ENCODE data around the gene CACNA1G.

CACNA1G gene

GRCh38 chr17:50583641-50584040 lies 23.1 kb downstream of the CACNA1G start:
- Histone ChIP-seq H3K27me3 (ENCODE audit: insufficient read depth, low read length) (no peaks in the 10 kb centered on the region), H3K9me3 (ENCODE audit: low read length) (no peaks in the 10 kb centered on the region), H3K4me3 (ENCODE audit: low read length) (no peak overlapping the region), H3K36me3 (ENCODE audit: insufficient read depth, low read length) (no peaks in the 10 kb centered on the region), H3K4me1 (ENCODE audit: insufficient read depth, low read length) (peaks cover 10% of the 10 kb centered on the region), H2AFZ (ENCODE audit: low read depth, low read length) (no peak overlapping the region)

GRCh38 chr17:50584116-50584515 lies 23.6 kb downstream of the CACNA1G start:
- no peaks in the 10 kb centered on the region for H3K36me3 ChIP-seq (ENCODE audit: insufficient read depth, low read length)
- H3K4me1 ChIP-seq (ENCODE audit: insufficient read depth, low read length) = peaks cover 10% of the 10 kb centered on the region
- no peaks in the 10 kb centered on the region for H3K27me3 ChIP-seq (ENCODE audit: insufficient read depth, low read length)
- H2AFZ ChIP-seq (ENCODE audit: low read depth, low read length) = no peak overlapping the region
- no peaks in the 10 kb centered on the region for H3K9me3 ChIP-seq (ENCODE audit: low read length)
- H3K4me3 ChIP-seq (ENCODE audit: low read length) = no peak overlapping the region

- H2AFZ ChIP-seq (ENCODE audit: low read depth, low read length) = no peak overlapping the region
- no peak overlapping the region for H3K4me3 ChIP-seq (ENCODE audit: low read length)
- no peaks in the 10 kb centered on the region for H3K9me3 ChIP-seq (ENCODE audit: low read length)
- no peaks in the 10 kb centered on the region for H3K36me3 ChIP-seq (ENCODE audit: insufficient read depth, low read length)
- H3K4me1 ChIP-seq (ENCODE audit: insufficient read depth, low read length) = peaks cover 15% of the 10 kb centered on the region
- H3K27me3 ChIP-seq (ENCODE audit: insufficient read depth, low read length) = no peaks in the 10 kb centered on the region
Observed at GRCh38 chr17:50584749-50585148, 24.2 kb downstream of the CACNA1G start.

GRCh38 chr17:50585346-50585745 lies 24.8 kb downstream of the CACNA1G start:
- peaks cover 19% of the 10 kb centered on the region for H3K4me1 ChIP-seq (ENCODE audit: insufficient read depth, low read length)
- no peak overlapping the region for H3K4me3 ChIP-seq (ENCODE audit: low read length)
- no peaks in the 10 kb centered on the region for H3K36me3 ChIP-seq (ENCODE audit: insufficient read depth, low read length)
- H2AFZ ChIP-seq (ENCODE audit: low read depth, low read length) = no peak overlapping the region
- no peaks in the 10 kb centered on the region for H3K9me3 ChIP-seq (ENCODE audit: low read length)
- no peaks in the 10 kb centered on the region for H3K27me3 ChIP-seq (ENCODE audit: insufficient read depth, low read length)

GRCh38 chr17:50585891-50586290 lies 25.4 kb downstream of the CACNA1G start:
- Histone ChIP-seq H3K4me1 (ENCODE audit: insufficient read depth, low read length) (peaks cover 19% of the 10 kb centered on the region), H3K36me3 (ENCODE audit: insufficient read depth, low read length) (no peaks in the 10 kb centered on the region), H3K4me3 (ENCODE audit: low read length) (no peak overlapping the region), H2AFZ (ENCODE audit: low read depth, low read length) (no peak overlapping the region), H3K9me3 (ENCODE audit: low read length) (no peaks in the 10 kb centered on the region), H3K27me3 (ENCODE audit: insufficient read depth, low read length) (no peaks in the 10 kb centered on the region)

GRCh38 chr17:50586421-50587247 lies 26.1 kb downstream of the CACNA1G start:
- Histone ChIP-seq H3K9me3 (ENCODE audit: low read length) (no peaks in the 10 kb centered on the region), H3K4me3 (ENCODE audit: low read length) (no peak overlapping the region), H2AFZ (ENCODE audit: low read depth, low read length) (no peak overlapping the region), H3K36me3 (ENCODE audit: insufficient read depth, low read length) (no peaks in the 10 kb centered on the region), H3K27me3 (ENCODE audit: insufficient read depth, low read length) (no peaks in the 10 kb centered on the region), H3K4me1 (ENCODE audit: insufficient read depth, low read length) (peaks cover 19% of the 10 kb centered on the region)

GRCh38 chr17:50587571-50587970 lies 27.1 kb downstream of the CACNA1G start:
- H3K4me1 ChIP-seq (ENCODE audit: insufficient read depth, low read length) = peaks cover 24% of the 10 kb centered on the region
- no peaks in the 10 kb centered on the region for H3K36me3 ChIP-seq (ENCODE audit: insufficient read depth, low read length)
- H3K27me3 ChIP-seq (ENCODE audit: insufficient read depth, low read length) = no peaks in the 10 kb centered on the region
- no peak overlapping the region for H2AFZ ChIP-seq (ENCODE audit: low read depth, low read length)
- H3K9me3 ChIP-seq (ENCODE audit: low read length) = no peaks in the 10 kb centered on the region
- H3K4me3 ChIP-seq (ENCODE audit: low read length) = no peak overlapping the region

GRCh38 chr17:50588391-50589049 lies 28.0 kb downstream of the CACNA1G start:
- Histone ChIP-seq H3K4me1 (ENCODE audit: insufficient read depth, low read length) (peaks cover 33% of the 10 kb centered on the region), H3K9me3 (ENCODE audit: low read length) (no peaks in the 10 kb centered on the region), H3K36me3 (ENCODE audit: insufficient read depth, low read length) (no peaks in the 10 kb centered on the region), H3K27me3 (ENCODE audit: insufficient read depth, low read length) (no peaks in the 10 kb centered on the region), H2AFZ (ENCODE audit: low read depth, low read length) (no peak overlapping the region), H3K4me3 (ENCODE audit: low read length) (no peak overlapping the region)

- no peak overlapping the region for H2AFZ ChIP-seq (ENCODE audit: low read depth, low read length)
- no peak overlapping the region for H3K4me3 ChIP-seq (ENCODE audit: low read length)
- H3K36me3 ChIP-seq (ENCODE audit: insufficient read depth, low read length) = no peaks in the 10 kb centered on the region
- no peaks in the 10 kb centered on the region for H3K27me3 ChIP-seq (ENCODE audit: insufficient read depth, low read length)
- peaks cover 40% of the 10 kb centered on the region for H3K4me1 ChIP-seq (ENCODE audit: insufficient read depth, low read length)
- H3K9me3 ChIP-seq (ENCODE audit: low read length) = no peaks in the 10 kb centered on the region
Observed at GRCh38 chr17:50589095-50589705, 28.7 kb downstream of the CACNA1G start.

- Histone ChIP-seq H3K4me1 (ENCODE audit: insufficient read depth, low read length) (peaks cover 46% of the 10 kb centered on the region), H2AFZ (ENCODE audit: low read depth, low read length) (no peak overlapping the region), H3K9me3 (ENCODE audit: low read length) (no peaks in the 10 kb centered on the region), H3K27me3 (ENCODE audit: insufficient read depth, low read length) (no peaks in the 10 kb centered on the region), H3K36me3 (ENCODE audit: insufficient read depth, low read length) (no peaks in the 10 kb centered on the region), H3K4me3 (ENCODE audit: low read length) (no peak overlapping the region)
Observed at GRCh38 chr17:50590946-50591737, 30.6 kb downstream of the CACNA1G start.

GRCh38 chr17:50593321-50593720 lies 32.8 kb downstream of the CACNA1G start:
- no peaks in the 10 kb centered on the region for H3K36me3 ChIP-seq (ENCODE audit: insufficient read depth, low read length)
- no peaks in the 10 kb centered on the region for H3K27me3 ChIP-seq (ENCODE audit: insufficient read depth, low read length)
- H3K4me3 ChIP-seq (ENCODE audit: low read length) = no peak overlapping the region
- peaks cover 2% of the 10 kb centered on the region for H3K9me3 ChIP-seq (ENCODE audit: low read length)
- peaks cover 41% of the 10 kb centered on the region for H3K4me1 ChIP-seq (ENCODE audit: insufficient read depth, low read length)
- no peak overlapping the region for H2AFZ ChIP-seq (ENCODE audit: low read depth, low read length)

- no peaks in the 10 kb centered on the region for H3K27me3 ChIP-seq (ENCODE audit: insufficient read depth, low read length)
- peaks cover 2% of the 10 kb centered on the region for H3K9me3 ChIP-seq (ENCODE audit: low read length)
- peaks cover 40% of the 10 kb centered on the region for H3K4me1 ChIP-seq (ENCODE audit: insufficient read depth, low read length)
- no peak overlapping the region for H2AFZ ChIP-seq (ENCODE audit: low read depth, low read length)
- no peak overlapping the region for H3K4me3 ChIP-seq (ENCODE audit: low read length)
- H3K36me3 ChIP-seq (ENCODE audit: insufficient read depth, low read length) = no peaks in the 10 kb centered on the region
Observed at GRCh38 chr17:50594128-50594823, 33.8 kb downstream of the CACNA1G start.

Measured in neuron (in vitro differentiated cells).